ENCODE data around the gene ACTG1. TPM values are rescaled to one million over a fixed set of nuclear protein-coding genes. Genes with fewer than 3 reads are reported as not detected.
A peak's percentile ranks its signal among the peaks of the same experiment; 100 is the strongest.

Gene ACTG1
- total and polyA plus RNA-seq, 4 donors, result 347 to 1,699 (median 1,282) TPM

GRCh38 chr17:81471818-81472456, 40.7 kb downstream of the ACTG1 start:
- H3K27me3 ChIP-seq (ENCODE audit: control insufficient read depth in 4 of 4, insufficient read depth in 4 of 4, low read length in 3 of 4), result no peaks in the 10 kb centered on the region
- no peak overlapping the region for H3K27ac ChIP-seq (ENCODE audit: low read depth in 1 of 2, low read length in 2 of 2)
- H3K36me3 ChIP-seq (ENCODE audit: control insufficient read depth in 4 of 4, insufficient read depth in 3 of 4, low read depth in 1 of 4, low read length in 3 of 4), result no peaks in the 10 kb centered on the region
- H3K4me1 ChIP-seq (ENCODE audit: control insufficient read depth in 4 of 4, insufficient read depth in 4 of 4, low read length in 3 of 4), result no peaks in the 10 kb centered on the region
- no peak overlapping the region for H3K4me3 ChIP-seq (ENCODE audit: low read depth in 1 of 3, low read length in 3 of 3)
- TF ChIP-seq RAD21 (IDR thresholded peaks at IDR 0.05) (peak in 1 of 2 donors; percentile 33), SP1 (IDR thresholded peaks at IDR 0.05) (peak; percentile 8), RXRA (IDR thresholded peaks at IDR 0.05) (no peak), EGR1 (IDR thresholded peaks at IDR 0.05; ENCODE audit: low read depth in 2 of 2) (no peak)
- no peak overlapping the region for H3K9ac ChIP-seq (ENCODE audit: low read depth in 1 of 2, low read length in 2 of 2)
- no peaks in the 10 kb centered on the region for H3K9me3 ChIP-seq (ENCODE audit: control insufficient read depth in 4 of 4, low read length in 3 of 4)
- DNase-seq (ENCODE audit: low spot score), result no peak
- WGBS, result 88% methylated on average over 28 of the region's 28 CpGs

GRCh38 chr17:81470944-81471817, 41.4 kb downstream of the ACTG1 start:
- TF ChIP-seq JUND (IDR thresholded peaks at IDR 0.05), result no peak
- TF ChIP-seq REST (IDR thresholded peaks at IDR 0.05), result no peak
- TF ChIP-seq HNF4G (IDR thresholded peaks at IDR 0.05), result no peak
- TF ChIP-seq ATF3 (IDR thresholded peaks at IDR 0.05), result no peak
- no peak for TF ChIP-seq MAX (IDR thresholded peaks at IDR 0.05)
- no peak for TF ChIP-seq YY1 (IDR thresholded peaks at IDR 0.05)
- TF ChIP-seq SP1 (IDR thresholded peaks at IDR 0.05), result no peak
- TF ChIP-seq HNF4A (conservative IDR thresholded peaks at IDR 0.05), result no peak
- TF ChIP-seq FOXA1 (IDR thresholded peaks at IDR 0.05), result no peak
- TF ChIP-seq FOXA2 (IDR thresholded peaks at IDR 0.05), result no peak
- TF ChIP-seq CTCF (IDR thresholded peaks at IDR 0.05; ENCODE audit: low read depth, low read length, missing input control), result no peak
- TF ChIP-seq ZBTB33 (IDR thresholded peaks at IDR 0.05), result no peak
- no peak for TF ChIP-seq TAF1 (conservative IDR thresholded peaks at IDR 0.05)
- TF ChIP-seq RAD21 (IDR thresholded peaks at IDR 0.05), result no peak
- no peak for TF ChIP-seq RXRA (IDR thresholded peaks at IDR 0.05)
- TF ChIP-seq GABPA (IDR thresholded peaks at IDR 0.05 in 1 of 2, conservative IDR thresholded peaks at IDR 0.05 in 1 of 2), result no peak
- no peak for TF ChIP-seq NR2F2 (IDR thresholded peaks at IDR 0.05)
- no peak for TF ChIP-seq EGR1 (IDR thresholded peaks at IDR 0.05; ENCODE audit: low read depth in 2 of 2)
- H3K4me1 ChIP-seq (ENCODE audit: control insufficient read depth in 4 of 4, insufficient read depth in 4 of 4, low read length in 3 of 4), result no peaks in the 10 kb centered on the region
- H3K9ac ChIP-seq (ENCODE audit: low read depth in 1 of 2, low read length in 2 of 2), result no peak overlapping the region
- no peak overlapping the region for H3K27ac ChIP-seq (ENCODE audit: low read depth in 1 of 2, low read length in 2 of 2)
- no peaks in the 10 kb centered on the region for H3K36me3 ChIP-seq (ENCODE audit: control insufficient read depth in 4 of 4, insufficient read depth in 3 of 4, low read depth in 1 of 4, low read length in 3 of 4)
- H3K27me3 ChIP-seq (ENCODE audit: control insufficient read depth in 4 of 4, insufficient read depth in 4 of 4, low read length in 3 of 4), result no peaks in the 10 kb centered on the region
- 84% methylated on average over 14 of the region's 14 CpGs for WGBS
- no peak overlapping the region for H3K4me3 ChIP-seq (ENCODE audit: low read depth in 1 of 3, low read length in 3 of 3)
- DNase-seq (ENCODE audit: low spot score), result no peak
- no peaks in the 10 kb centered on the region for H3K9me3 ChIP-seq (ENCODE audit: control insufficient read depth in 4 of 4, low read length in 3 of 4)
